Measurements from ENCODE around the gene KIF16B. TPM values are rescaled to one million over a fixed set of nuclear protein-coding genes. Genes with fewer than 3 reads are reported as not detected.

Gene KIF16B
- total and polyA plus RNA-seq, 2 of the 13 experiments (the other 11 are each of a cell fraction or from before 2014, with no cell fraction given): 6.9 to 18.0 TPM

- Histone ChIP-seq H3K27ac (ENCODE audit: extremely low read length, insufficient read depth, low read length) (no peak overlapping the region), H3K36me3 (replicated peaks in 1 of 2; ENCODE audit: control insufficient read depth in 1 of 2, insufficient read depth in 2 of 2, low read length in 2 of 2) (peaks cover 0 to 5% of the 10 kb centered on the region in 2 experiments; a peak in 1 of 5 replicates), H2AFZ (ENCODE audit: low read length) (no peak overlapping the region), H3K9ac (ENCODE audit: insufficient read depth, low read depth, low read length) (no peak overlapping the region), H3K79me2 (ENCODE audit: insufficient read depth, low read length) (no peaks in the 10 kb centered on the region), H3K4me1 (ENCODE audit: insufficient read depth, low read length) (no peaks in the 10 kb centered on the region), H3K9me3 (ENCODE audit: low read length) (no peaks in the 10 kb centered on the region), H3K4me2 (ENCODE audit: low read depth, low read length) (no peak overlapping the region), H4K20me1 (ENCODE audit: insufficient read depth, low read length) (no peaks in the 10 kb centered on the region), H3K27me3 (ENCODE audit: control insufficient read depth in 1 of 2, insufficient read depth in 2 of 2, low read length in 2 of 2) (no peaks in the 10 kb centered on the region), H3K4me3 (replicated peaks in 1 of 3; ENCODE audit: insufficient read depth in 1 of 3, low read depth in 2 of 3, low read length in 3 of 3) (no peak overlapping the region)
- FAIRE-seq (no peak), DNase-seq (ENCODE audit: low spot score) (no peak), ATAC-seq (no peak)
- ChIA-PET POLR2A (no interaction called here), CTCF (ENCODE audit: low intra/inter-chr PET ratio, low total read pairs) (no interaction called here)
- intact Hi-C loops (cut with micrococcal nuclease; ENCODE audit: unreplicated experiment) (no loop called here), in situ Hi-C loops (cut with HindIII; ENCODE audit: extremely low pct_ligation_motif_present, low pct_unique_long_range_greater_than_20kb) (no loop called here)
- 79% methylated on average over 3 of the region's 3 CpGs for WGBS (ENCODE audit: low lambda C conversion rate)
- no TSS peak for BruUV-seq (replicated peaks)
- no peak for TF ChIP-seq STAT5B (CRISPR knock-in tag; IDR thresholded peaks at IDR 0.05)
- no peak for TF ChIP-seq U2AF1 (optimal IDR thresholded peaks at IDR 0.05; ENCODE audit: low read depth, low read length)
- no peak for TF ChIP-seq POLR2AphosphoS5 (IDR thresholded peaks at IDR 0.05; ENCODE audit: low read depth, low read length)
- TF ChIP-seq ZFX (CRISPR knock-in tag; IDR thresholded peaks at IDR 0.05; ENCODE audit: low read depth): no peak
- no peak for TF ChIP-seq ADNP (CRISPR knock-in tag; IDR thresholded peaks at IDR 0.05)
- TF ChIP-seq SMC3 (IDR thresholded peaks at IDR 0.05; ENCODE audit: low read length): no peak
- TF ChIP-seq ZNF609 (CRISPR knock-in tag; IDR thresholded peaks at IDR 0.05; ENCODE audit: borderline replicate concordance): no peak
- no peak for TF ChIP-seq ZSCAN29 (CRISPR knock-in tag; conservative IDR thresholded peaks at IDR 0.05)
- no peak for TF ChIP-seq ZNF296 (CRISPR knock-in tag; conservative IDR thresholded peaks at IDR 0.05)
- TF ChIP-seq BCL6 (CRISPR knock-in tag; IDR thresholded peaks at IDR 0.05): no peak
- TF ChIP-seq ZNF782 (CRISPR knock-in tag; IDR thresholded peaks at IDR 0.05; ENCODE audit: borderline replicate concordance): no peak
- TF ChIP-seq ZNF660 (CRISPR knock-in tag; IDR thresholded peaks at IDR 0.05; ENCODE audit: borderline replicate concordance, low read depth): no peak
- TF ChIP-seq ZNF652 (CRISPR knock-in tag; IDR thresholded peaks at IDR 0.05; ENCODE audit: borderline replicate concordance, low read depth): no peak
- no peak for TF ChIP-seq TARDBP (CRISPR knock-in tag; IDR thresholded peaks at IDR 0.05)
- no peak for TF ChIP-seq ZNF703 (CRISPR knock-in tag; IDR thresholded peaks at IDR 0.05; ENCODE audit: borderline replicate concordance)
- no peak for TF ChIP-seq NKX3-1 (CRISPR knock-in tag; IDR thresholded peaks at IDR 0.05)
- TF ChIP-seq HMGXB3 (CRISPR knock-in tag; IDR thresholded peaks at IDR 0.05; ENCODE audit: borderline replicate concordance): no peak
- no peak for TF ChIP-seq FOXJ3 (CRISPR knock-in tag; IDR thresholded peaks at IDR 0.05; ENCODE audit: borderline replicate concordance)
- TF ChIP-seq ZC3H4 (CRISPR knock-in tag; IDR thresholded peaks at IDR 0.05; ENCODE audit: borderline replicate concordance): no peak
Measured at GRCh38 chr20:16316513-16316912, 256.7 kb downstream of the KIF16B start.
